Choroid plexus epithelial cell (primary cell): ENCODE results near the gene RIMOC1.

Experiments
- DNase-seq: peaks from one replicate; pipeline ENCODE4 v3.0.0-alpha.2; 2010; ENCODE audit warnings: low read depth
- H3K4me3 ChIP-seq: 2 replicates; pipeline ENCODE4 v1.5.1; 2011; ENCODE audit warnings: low read depth, mild to moderate bottlenecking, control low read depth, low read length, moderate library complexity
- TF ChIP-seq, protein P1 (sequence below): conservative IDR thresholded peaks from 2 replicates; pipeline ENCODE4 v1.5.1; 2011; ENCODE audit warnings: low read depth, mild to moderate bottlenecking, control low read depth, inconsistent platforms, low read length, moderate library complexity

RIMOC1 gene

DNA sequence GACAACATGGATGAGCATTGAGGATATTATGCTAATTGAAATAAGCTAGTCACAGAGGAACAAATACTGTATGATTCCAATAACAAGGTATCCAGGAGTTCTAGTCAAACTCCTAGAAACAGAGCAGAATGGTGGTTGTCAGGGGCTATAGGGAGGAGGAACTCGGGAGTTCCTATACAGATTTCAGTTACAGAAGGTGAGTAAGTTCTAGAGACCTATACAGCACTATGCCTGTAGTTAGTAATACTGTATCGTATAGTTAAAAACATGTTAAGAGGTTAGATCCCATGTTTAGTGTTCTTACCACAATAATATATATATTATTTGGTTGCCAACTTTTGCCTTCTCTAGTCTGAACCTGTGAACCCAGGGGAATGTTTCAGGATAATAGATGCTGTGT, 26.0 kb upstream of the RIMOC1 start:
- TF ChIP-seq, protein P1, sequence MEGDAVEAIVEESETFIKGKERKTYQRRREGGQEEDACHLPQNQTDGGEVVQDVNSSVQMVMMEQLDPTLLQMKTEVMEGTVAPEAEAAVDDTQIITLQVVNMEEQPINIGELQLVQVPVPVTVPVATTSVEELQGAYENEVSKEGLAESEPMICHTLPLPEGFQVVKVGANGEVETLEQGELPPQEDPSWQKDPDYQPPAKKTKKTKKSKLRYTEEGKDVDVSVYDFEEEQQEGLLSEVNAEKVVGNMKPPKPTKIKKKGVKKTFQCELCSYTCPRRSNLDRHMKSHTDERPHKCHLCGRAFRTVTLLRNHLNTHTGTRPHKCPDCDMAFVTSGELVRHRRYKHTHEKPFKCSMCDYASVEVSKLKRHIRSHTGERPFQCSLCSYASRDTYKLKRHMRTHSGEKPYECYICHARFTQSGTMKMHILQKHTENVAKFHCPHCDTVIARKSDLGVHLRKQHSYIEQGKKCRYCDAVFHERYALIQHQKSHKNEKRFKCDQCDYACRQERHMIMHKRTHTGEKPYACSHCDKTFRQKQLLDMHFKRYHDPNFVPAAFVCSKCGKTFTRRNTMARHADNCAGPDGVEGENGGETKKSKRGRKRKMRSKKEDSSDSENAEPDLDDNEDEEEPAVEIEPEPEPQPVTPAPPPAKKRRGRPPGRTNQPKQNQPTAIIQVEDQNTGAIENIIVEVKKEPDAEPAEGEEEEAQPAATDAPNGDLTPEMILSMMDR, result no peak
- H3K4me3 ChIP-seq, result no peak overlapping the region
- DNase-seq, result no peak

- DNase-seq, result no peak
- no peak overlapping the region for H3K4me3 ChIP-seq
- TF ChIP-seq, protein P1, result no peak
Measured at GRCh38 chr5:41878643-41879478, 25.3 kb upstream of the RIMOC1 start.

DNA sequence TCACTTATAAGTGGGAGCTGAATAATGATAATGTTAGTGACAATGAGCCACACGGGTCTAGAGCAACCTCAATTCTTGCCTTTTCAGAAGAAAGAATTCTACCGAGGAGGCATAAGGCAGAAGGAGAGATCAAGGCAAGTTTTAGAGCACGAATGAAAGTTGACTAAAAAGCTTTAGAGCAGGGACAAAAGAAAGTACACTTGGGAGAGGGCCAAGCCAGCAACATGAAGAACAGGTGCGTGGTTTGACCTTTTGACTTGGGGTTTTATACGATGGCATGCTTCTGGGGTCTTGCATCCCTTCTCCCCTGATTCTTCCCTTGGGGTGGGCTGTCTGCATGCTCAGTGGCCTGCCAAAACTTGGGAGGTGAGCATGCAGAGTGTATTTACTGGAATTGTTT, 21.4 kb upstream of the RIMOC1 start:
- no peak overlapping the region for H3K4me3 ChIP-seq
- TF ChIP-seq, protein P1, result no peak
- DNase-seq, result no peak

GRCh38 chr5:41883243-41883642, 20.9 kb upstream of the RIMOC1 start:
- no peak overlapping the region for H3K4me3 ChIP-seq
- TF ChIP-seq, protein P1, result no peak
- DNase-seq, result no peak

- TF ChIP-seq, protein P1, result no peak
- no peak overlapping the region for H3K4me3 ChIP-seq
- DNase-seq, result no peak
Measured at GRCh38 chr5:41883936-41884335, 20.2 kb upstream of the RIMOC1 start.

DNA sequence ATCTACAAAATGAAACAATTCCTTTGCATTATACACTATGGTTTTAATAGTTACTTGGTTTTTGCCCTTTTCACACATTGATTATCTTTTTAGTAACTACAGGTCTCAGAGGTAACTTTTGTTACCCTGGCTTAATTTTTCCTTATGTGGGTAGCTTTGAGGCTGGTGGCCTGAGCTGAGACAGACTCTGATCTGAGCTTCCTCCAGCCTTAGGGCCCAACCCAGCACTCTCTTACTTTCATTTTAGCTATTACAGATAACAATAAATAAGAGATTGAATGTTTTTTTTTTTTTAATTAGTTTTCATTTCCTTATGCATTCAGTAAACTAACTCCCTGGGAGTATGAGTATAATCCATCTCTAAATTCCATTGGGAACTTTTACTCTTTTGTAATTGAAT, 18.9 kb upstream of the RIMOC1 start:
- H3K4me3 ChIP-seq, result no peak overlapping the region
- no peak for DNase-seq
- TF ChIP-seq, protein P1, result no peak
